ENCODE results near the gene ZNF839.

The ZNF839 gene

DNA sequence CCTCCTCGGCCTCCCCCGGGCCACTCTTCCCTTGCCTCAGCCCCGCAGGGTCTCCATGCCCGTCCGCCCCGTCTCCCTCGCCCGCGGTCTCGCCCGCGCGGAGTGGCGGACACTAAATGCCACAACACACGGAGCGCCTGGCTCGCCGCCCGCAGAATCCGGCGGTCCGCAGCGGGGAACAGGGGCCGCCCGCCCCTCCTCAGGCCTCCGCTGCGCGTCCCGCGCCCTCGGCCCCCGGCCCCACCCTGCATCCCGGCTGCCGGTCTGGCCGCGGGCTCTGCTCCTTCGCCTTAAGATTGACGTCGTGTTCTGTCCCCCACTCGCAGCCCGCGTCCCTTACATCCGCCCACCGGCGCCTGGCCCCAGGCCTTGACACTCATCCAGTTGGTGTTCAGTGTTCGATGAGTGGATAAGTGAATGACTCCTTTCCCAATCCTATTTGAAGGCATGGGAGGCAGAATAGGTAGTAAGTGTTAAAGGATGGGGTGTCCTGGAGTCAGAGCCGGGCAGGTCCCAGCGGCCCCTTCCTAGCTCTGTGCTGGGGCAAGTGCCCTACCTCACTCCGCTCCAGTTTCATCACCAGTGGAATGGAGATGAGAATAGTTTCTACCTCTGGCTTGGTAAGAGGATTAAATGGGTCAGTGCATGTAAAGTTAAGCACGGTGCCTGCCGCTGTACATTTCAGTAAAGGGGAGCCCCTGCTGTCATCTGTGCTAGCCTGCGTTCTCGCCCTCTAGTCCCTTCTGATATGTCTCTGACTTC, 43.8 kb downstream of the ZNF839 start:
- peak overlapping the region; percentile 65 for H3K4me3 ChIP-seq (ENCODE audit: low read length)
- DNase-seq (ENCODE audit: low read depth, low spot score) = no peak

DNA sequence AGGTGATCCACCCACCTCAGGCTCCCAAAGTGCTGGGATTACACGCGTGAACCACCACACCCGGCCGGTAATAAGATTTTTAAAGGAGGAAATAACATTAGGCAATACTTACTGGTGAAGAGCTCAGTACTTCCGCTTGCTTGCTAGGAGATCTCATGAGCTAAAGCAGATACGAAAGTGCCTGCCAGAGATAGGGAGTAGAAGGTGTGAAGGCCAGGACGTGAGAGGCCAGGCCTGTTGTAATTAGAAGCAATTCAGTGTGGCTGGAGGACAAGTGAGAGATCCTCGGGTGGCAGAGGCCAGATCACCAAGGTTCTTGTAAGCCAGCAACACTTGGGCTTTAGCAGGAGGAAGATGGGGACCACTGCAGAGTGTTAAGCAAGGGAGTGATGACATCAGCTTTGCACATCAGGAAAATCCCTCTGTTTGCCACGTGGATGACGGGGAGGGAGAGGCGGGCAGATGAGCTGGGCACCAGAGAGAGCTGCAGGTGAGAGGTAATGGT, 50.8 kb downstream of the ZNF839 start:
- no peak overlapping the region for H3K4me3 ChIP-seq (ENCODE audit: low read length)
- DNase-seq (ENCODE audit: low read depth, low spot score) = no peak

DNA sequence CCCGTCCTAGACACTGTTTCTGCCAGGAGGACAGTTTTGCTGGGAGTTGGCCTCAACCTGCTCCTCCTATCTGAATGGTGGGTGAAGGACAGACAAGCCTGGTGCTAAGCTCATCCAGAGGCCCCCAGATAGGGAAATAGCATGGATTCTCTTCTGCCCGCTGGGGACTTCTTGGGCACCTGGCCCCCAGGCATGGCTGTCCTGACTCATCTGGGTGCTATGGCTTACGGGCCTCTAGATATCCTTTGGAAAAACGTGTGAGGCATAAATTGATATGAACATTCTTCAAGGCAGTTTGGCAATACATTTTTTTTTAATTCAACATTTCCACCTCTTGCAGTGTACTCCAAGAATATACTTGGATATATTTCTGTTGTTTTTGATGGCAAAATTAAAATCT, 51.8 kb downstream of the ZNF839 start:
- DNase-seq (ENCODE audit: low read depth, low spot score) = no peak
- H3K4me3 ChIP-seq (ENCODE audit: low read length) = no peak overlapping the region

DNA sequence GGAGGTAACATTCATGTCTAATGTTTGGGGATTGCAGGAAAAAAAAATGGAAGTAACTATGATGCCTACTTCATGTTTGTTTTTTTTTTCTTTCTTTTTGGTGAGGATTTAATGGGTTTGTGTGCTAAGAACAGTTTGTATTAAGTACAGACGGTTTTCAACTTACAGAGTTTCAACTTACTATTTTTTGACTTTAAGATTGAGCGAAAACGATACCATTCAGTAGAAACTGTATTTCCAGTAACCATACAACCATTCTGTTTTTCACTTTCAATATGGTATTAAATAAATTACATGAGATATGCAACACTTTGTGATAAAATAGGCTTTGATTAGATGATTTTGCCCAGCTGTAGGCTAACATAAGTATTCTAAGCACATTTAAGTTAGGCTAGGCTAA, 53.6 kb downstream of the ZNF839 start:
- DNase-seq (ENCODE audit: low read depth, low spot score) = no peak
- H3K4me3 ChIP-seq (ENCODE audit: low read length) = no peak overlapping the region

DNA sequence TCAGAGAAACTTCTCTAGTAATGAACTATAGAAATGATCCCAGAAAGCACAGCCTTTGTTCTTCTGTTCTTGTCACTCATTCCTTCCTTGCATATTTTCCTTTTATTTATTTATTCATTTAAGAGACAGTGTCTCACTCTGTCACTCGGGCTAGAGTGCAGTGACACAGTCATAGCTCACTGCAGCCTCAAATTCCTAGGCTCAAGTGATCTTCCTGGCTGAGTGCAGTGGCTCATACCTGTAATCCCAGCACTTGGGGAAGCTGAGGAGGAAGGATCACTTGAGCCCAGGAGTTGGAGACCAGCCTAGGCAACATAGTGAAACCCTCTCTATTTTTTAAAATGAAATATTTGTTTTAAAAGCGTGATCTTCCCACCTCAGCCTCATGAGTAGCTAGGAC, 54.7 kb downstream of the ZNF839 start:
- H3K4me3 ChIP-seq (ENCODE audit: low read length) = no peak overlapping the region
- DNase-seq (ENCODE audit: low read depth, low spot score) = no peak

DNA sequence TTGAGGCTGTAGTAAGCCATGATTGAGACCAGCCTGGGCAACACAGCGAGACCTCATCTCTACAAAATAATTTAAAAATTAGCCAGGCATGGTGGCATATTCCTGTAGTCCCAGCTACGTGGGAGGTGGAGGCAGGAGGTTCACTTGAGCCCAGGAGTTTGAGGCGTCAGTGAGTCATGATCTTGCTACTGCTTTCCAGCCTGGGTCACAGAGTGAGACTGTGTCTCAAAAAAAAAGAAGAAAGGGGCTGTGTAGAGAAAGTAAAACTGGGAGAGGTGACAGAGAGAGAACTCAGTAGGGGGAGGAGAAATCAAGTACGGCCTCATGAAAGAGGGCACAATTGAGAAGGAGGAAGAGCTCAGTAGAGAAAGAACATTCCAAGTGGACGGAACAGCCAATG, 55.6 kb downstream of the ZNF839 start:
- DNase-seq (ENCODE audit: low read depth, low spot score) = no peak
- no peak overlapping the region for H3K4me3 ChIP-seq (ENCODE audit: low read length)

DNA sequence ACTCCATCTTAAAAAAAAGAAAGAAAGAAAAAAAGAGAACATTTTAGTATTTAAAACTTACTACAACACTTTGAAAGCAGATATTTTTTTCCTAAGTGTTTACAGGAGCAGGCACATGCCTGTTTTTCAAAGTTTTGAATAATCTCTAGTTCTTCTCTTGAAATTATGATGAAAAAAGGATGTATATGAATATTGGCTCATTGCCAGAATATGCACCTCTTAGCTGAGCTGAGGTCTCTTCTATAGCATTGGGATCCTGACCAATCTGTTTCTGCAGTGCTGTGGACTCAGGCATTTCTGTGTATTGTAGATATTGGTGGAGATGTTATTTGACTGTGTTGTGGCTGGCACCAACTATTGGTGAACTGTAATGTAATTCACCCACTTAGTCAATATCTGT, 58.1 kb downstream of the ZNF839 start:
- no peak for DNase-seq (ENCODE audit: low read depth, low spot score)
- H3K4me3 ChIP-seq (ENCODE audit: low read length) = no peak overlapping the region

DNA sequence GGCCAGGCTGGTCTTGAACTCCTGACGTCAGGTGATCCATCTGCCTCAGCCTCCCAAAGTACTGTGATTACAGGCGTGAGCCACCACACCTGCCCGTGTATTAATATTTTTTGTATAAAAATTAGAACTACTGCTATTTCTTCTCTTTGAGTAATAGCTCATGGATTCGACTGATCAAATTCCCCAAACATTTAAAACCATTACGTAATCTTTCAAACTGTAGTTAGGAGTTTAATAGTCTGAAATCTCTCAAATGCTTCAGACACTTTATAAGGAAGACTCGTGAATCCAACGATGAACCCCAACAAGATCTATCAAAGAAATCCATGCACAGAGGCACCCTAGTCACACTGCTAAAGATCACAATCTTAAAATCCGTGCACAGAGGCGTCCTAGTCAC, 59.3 kb downstream of the ZNF839 start:
- no peak overlapping the region for H3K4me3 ChIP-seq (ENCODE audit: low read length)
- no peak for DNase-seq (ENCODE audit: low read depth, low spot score)

DNA sequence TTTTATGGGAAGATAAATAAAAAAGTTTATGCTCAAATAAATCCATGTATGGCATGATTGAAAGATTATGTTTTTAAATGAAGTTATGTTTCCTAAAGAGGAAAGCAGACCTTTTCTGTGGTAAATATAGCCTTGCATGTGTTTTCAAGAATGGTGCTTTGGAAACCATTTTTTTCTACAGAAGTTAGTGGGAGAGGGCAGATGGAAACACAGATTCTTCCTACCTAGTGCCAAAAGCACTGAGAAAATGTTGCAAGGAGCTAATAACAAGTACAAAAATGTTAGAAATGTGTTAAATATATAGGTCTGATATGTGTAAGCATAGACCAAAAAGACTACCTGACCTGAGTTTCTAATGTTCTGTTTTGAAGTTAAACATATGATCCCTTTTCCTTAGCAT, 67.5 kb downstream of the ZNF839 start:
- H3K4me3 ChIP-seq (ENCODE audit: low read length) = no peak overlapping the region
- DNase-seq (ENCODE audit: low read depth, low spot score) = no peak

DNA sequence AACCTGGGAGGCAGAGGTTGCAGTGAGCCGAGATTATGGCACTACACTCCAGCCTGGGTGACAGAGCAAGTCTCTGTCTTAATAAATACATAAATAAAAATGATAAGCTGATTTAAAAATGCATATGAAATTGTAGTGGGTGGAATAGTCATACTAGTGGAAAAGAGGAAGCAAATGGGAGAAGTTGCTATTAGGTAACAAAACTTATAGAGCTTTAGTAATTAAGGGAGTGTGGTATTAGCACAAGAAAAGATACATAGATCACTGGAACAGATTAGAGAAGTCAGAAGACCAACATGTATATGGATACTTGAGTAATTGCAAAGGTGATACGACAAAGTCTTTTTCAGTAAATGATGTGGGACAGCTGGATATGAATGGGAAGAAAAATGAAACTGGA, 69.7 kb downstream of the ZNF839 start:
- no peak for DNase-seq (ENCODE audit: low read depth, low spot score)
- no peak overlapping the region for H3K4me3 ChIP-seq (ENCODE audit: low read length)

DNA sequence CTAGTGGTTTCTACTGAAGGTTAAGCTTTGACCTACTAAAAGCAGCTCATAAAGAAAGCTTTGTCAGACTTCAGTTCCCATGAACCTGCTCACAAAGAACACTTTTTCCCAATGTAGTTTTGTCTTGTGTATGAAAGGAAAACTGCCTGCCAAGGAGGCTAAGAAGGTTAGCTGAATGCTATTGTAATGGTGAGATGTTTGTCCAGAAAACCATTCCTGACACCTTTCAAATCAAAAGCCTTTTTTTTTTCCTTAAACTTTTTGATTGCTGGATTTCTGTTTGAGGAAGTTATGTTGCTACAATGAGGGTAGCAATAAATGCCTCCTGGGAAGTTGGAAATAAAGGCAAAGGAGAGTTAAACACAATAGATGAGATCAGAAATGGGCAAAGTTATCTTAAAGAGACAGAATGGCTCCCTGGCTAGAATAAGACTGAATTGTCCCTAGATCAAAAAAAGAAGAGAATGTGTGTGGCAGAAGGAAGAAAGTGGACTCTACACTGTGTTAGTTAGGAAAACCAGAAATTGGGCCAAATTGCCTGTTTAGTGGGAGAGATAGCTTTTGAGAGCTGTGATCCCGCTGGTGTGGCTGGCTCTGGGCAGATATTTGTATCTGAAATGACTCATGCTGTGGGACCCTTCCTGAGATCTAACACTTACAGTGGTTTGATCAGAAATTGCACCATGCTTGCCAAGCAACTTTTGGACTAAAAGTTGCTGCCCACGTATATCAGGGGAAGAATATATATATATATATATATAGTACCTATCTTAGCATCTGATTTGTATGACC, 70.7 kb downstream of the ZNF839 start:
- no peak overlapping the region for H3K4me3 ChIP-seq (ENCODE audit: low read length)
- no peak for DNase-seq (ENCODE audit: low read depth, low spot score)

All from Jurkat, Clone E6-1 (cell line).